ENCODE results near the gene DENND2C. TPM values are rescaled to one million over a fixed set of nuclear protein-coding genes. Genes with fewer than 3 reads are reported as not detected.

The DENND2C gene
- total RNA-seq, 1 donor from 2014 or later, result 0.79 TPM

DNA sequence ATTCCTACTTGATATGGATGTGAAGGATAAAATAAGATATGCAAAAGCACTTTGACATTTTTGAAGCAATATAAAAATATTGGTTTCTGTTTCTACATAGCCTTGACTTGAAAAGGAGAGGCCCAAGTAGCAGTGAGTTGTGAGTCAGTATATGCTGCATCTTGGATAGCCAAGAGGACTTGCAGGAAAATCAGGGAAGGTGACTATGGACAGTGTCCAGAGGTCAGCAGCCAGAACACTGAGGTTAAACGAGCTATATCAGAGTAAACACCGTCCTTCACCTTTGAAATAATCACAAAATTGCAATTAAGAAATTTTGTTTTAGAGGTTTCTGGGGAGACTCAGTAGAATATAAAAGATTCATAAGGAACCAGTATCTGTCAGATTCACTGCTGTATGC, 32.1 kb upstream of the DENND2C start:
- no peak overlapping the region for H3K4me3 Mint-ChIP-seq
- peaks cover 2% of the 10 kb centered on the region for H3K36me3 Mint-ChIP-seq (ENCODE audit: low read depth)
- H3K9me3 Mint-ChIP-seq, result no peaks in the 10 kb centered on the region
- DNase-seq (ENCODE audit: low read depth, low spot score), result no peak
- H3K4me1 Mint-ChIP-seq, result no peaks in the 10 kb centered on the region
- TF ChIP-seq, protein P1, sequence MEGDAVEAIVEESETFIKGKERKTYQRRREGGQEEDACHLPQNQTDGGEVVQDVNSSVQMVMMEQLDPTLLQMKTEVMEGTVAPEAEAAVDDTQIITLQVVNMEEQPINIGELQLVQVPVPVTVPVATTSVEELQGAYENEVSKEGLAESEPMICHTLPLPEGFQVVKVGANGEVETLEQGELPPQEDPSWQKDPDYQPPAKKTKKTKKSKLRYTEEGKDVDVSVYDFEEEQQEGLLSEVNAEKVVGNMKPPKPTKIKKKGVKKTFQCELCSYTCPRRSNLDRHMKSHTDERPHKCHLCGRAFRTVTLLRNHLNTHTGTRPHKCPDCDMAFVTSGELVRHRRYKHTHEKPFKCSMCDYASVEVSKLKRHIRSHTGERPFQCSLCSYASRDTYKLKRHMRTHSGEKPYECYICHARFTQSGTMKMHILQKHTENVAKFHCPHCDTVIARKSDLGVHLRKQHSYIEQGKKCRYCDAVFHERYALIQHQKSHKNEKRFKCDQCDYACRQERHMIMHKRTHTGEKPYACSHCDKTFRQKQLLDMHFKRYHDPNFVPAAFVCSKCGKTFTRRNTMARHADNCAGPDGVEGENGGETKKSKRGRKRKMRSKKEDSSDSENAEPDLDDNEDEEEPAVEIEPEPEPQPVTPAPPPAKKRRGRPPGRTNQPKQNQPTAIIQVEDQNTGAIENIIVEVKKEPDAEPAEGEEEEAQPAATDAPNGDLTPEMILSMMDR (conservative IDR thresholded peaks at IDR 0.05), result no peak
- peaks cover 14% of the 10 kb centered on the region for H3K27me3 Mint-ChIP-seq (ENCODE audit: low read depth)
- no peak overlapping the region for H3K27ac Mint-ChIP-seq (ENCODE audit: unreplicated experiment)

DNA sequence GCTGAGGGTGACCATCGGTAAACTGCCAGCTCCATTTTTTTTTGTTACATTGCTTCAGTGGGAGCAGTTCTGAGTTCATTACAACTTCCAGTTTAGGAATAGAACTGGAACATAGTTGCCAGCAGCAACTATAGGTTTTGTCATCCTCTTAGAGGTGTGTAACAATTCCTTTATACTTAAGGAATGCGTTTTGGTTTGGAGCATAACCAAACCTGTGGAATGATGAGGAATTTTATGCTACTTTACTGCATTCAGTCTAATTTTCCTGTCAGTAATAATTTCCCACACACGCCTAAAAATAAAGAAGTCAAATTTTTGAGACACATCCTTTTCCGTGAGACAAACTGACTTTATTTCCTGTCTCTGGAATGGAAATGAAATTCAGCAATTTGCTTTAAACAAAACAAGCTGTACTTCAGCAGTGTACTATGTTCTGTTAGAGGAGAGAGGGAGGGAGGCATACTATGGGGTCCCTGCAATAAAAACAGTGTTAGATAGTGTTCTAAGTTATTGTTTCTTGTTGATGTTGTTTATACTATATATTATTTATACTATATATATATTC, 30.3 kb upstream of the DENND2C start:
- TF ChIP-seq, protein P1 (conservative IDR thresholded peaks at IDR 0.05), result no peak

GRCh38 chr1:114696810-114697209, 27.0 kb upstream of the DENND2C start:
- Mint-ChIP-seq H3K4me1 (no peaks in the 10 kb centered on the region), H3K36me3 (ENCODE audit: low read depth) (no peaks in the 10 kb centered on the region), H3K27ac (ENCODE audit: unreplicated experiment) (no peak overlapping the region), H3K4me3 (no peak overlapping the region), H3K9me3 (no peaks in the 10 kb centered on the region), H3K27me3 (ENCODE audit: low read depth) (peaks cover 28% of the 10 kb centered on the region)
- DNase-seq (ENCODE audit: low read depth, low spot score), result no peak
- TF ChIP-seq, protein P1 (conservative IDR thresholded peaks at IDR 0.05), result no peak

More for the DNA sequence above, 30.3 kb upstream of the DENND2C start:
- H3K36me3 Mint-ChIP-seq (ENCODE audit: low read depth), result peaks cover under 1% of the 10 kb centered on the region
- H3K27me3 Mint-ChIP-seq (ENCODE audit: low read depth), result peaks cover 25% of the 10 kb centered on the region
- no peak overlapping the region for H3K4me3 Mint-ChIP-seq
- H3K4me1 Mint-ChIP-seq, result no peaks in the 10 kb centered on the region
- H3K27ac Mint-ChIP-seq (ENCODE audit: unreplicated experiment), result no peak overlapping the region
- H3K9me3 Mint-ChIP-seq, result no peaks in the 10 kb centered on the region
- no peak for DNase-seq (ENCODE audit: low read depth, low spot score)

DNA sequence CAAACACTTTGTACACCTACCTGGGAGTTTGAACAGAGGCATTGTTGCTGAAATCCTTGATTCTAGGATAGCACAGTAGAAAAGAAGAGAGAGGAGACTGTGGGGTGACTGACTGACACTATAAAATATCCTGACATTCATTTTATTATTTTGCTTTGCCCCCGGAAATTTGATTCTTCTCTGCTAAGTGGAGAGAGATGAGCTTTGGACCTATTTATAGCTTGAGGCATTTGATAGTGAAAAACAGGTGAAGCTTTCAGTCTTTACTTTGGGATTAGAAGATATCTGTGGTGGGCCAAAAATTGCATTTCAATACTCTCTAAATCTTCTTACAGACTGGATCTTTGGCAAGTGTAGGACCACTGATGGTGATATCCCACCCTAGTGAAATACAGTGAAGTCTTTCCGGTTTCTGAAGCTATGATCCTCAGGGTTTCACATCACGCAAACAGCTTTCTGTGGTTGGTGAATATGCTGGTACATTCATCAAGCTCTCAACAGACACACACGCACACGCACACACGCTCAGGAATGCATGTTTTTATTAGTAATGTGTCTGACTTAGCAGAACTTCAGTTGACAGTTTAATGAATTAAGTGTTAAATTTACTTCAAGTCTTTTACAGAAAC, 25.7 kb upstream of the DENND2C start, which contains the start of gene AMPD1:
AMPD1 (minus strand) TSS at position 117 of the 629 bp plus-strand sequence; CDS start at position 42, 75 bp downstream.
- TF ChIP-seq, protein P1 (conservative IDR thresholded peaks at IDR 0.05), result no peak
- H3K9me3 Mint-ChIP-seq, result no peaks in the 10 kb centered on the region
- no peak within 1 kb of the TSS for H3K27ac Mint-ChIP-seq (ENCODE audit: unreplicated experiment)
- H3K27me3 Mint-ChIP-seq (ENCODE audit: low read depth), result peaks cover 26% of the 10 kb centered on the region
- no peak within 1 kb of the TSS for H3K4me3 Mint-ChIP-seq
- no peaks in the 10 kb centered on the region for H3K36me3 Mint-ChIP-seq (ENCODE audit: low read depth)
- H3K4me1 Mint-ChIP-seq, result no peaks in the 10 kb centered on the region
- no peak for DNase-seq (ENCODE audit: low read depth, low spot score)

GRCh38 chr1:114694540-114695310, 24.9 kb upstream of the DENND2C start:
- no peak for DNase-seq (ENCODE audit: low read depth, low spot score)
- Mint-ChIP-seq H3K4me3 (no peak overlapping the region), H3K27ac (ENCODE audit: unreplicated experiment) (no peak overlapping the region), H3K4me1 (no peaks in the 10 kb centered on the region), H3K9me3 (no peaks in the 10 kb centered on the region), H3K36me3 (ENCODE audit: low read depth) (no peaks in the 10 kb centered on the region), H3K27me3 (ENCODE audit: low read depth) (peaks cover 23% of the 10 kb centered on the region)
- TF ChIP-seq, protein P1 (conservative IDR thresholded peaks at IDR 0.05), result no peak

Data from neural crest cell (in vitro differentiated cells).